Measurements from ENCODE around the gene PTPRR. TPM values are rescaled to one million over a fixed set of nuclear protein-coding genes. Genes with fewer than 3 reads are reported as not detected.

PTPRR gene
- polyA plus RNA-seq, 2 of the 4 experiments (the other 2 are of a cell fraction), result 0.13 to 0.15 TPM

DNA sequence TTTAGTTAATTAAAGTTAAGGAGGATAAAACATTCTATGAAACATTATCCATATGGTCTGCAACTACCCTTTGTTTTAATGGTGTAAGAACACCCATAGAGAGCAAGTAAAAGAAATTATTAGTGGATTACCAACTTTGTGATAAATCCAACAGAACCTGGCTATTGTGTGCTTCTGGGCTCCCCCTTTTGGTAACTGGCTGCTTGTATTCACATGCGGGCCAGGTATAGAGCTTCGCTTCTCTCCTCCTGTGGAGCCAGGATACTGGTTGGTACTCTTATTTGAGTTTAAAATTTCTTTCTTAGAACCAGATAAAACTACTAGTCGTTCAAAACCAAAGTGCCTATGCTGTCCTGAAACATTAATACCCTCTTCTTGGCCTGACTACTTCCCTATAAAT, 81.0 kb downstream of the PTPRR start:
- CTCF ChIA-PET, result interaction anchor here (0.8 kb wide), 1 partner anchor 11 kb away, joined by 3 read pairs; no protein-coding TSS in a partner anchor
- Histone ChIP-seq H3K9me3 (no peaks in the 10 kb centered on the region), H3K4me2 (no peak overlapping the region), H3K27ac (no peak overlapping the region), H3K4me1 (no peaks in the 10 kb centered on the region), H3K4me3 (no peak overlapping the region)
- ATAC-seq (no peak), FAIRE-seq (no peak), DNase-seq (ENCODE audit: low read depth in 1 of 2, low spot score in 1 of 2) (no peak)
- TF ChIP-seq SMC3 (IDR thresholded peaks at IDR 0.05) (no peak), KDM5A (IDR thresholded peaks at IDR 0.05) (no peak)
- TF ChIP-seq, protein P1, sequence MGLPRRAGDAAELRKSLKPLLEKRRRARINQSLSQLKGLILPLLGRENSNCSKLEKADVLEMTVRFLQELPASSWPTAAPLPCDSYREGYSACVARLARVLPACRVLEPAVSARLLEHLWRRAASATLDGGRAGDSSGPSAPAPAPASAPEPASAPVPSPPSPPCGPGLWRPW (IDR thresholded peaks at IDR 0.05), result no peak
- TF ChIP-seq, protein P2, sequence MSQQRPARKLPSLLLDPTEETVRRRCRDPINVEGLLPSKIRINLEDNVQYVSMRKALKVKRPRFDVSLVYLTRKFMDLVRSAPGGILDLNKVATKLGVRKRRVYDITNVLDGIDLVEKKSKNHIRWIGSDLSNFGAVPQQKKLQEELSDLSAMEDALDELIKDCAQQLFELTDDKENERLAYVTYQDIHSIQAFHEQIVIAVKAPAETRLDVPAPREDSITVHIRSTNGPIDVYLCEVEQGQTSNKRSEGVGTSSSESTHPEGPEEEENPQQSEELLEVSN (IDR thresholded peaks at IDR 0.05; ENCODE audit: borderline replicate concordance, low read depth), result no peak
- 33% methylated on average over 3 of the region's 3 CpGs for WGBS (ENCODE audit: missing lambda C conversion rate)
- POLR2A ChIA-PET, result no interaction called here

DNA sequence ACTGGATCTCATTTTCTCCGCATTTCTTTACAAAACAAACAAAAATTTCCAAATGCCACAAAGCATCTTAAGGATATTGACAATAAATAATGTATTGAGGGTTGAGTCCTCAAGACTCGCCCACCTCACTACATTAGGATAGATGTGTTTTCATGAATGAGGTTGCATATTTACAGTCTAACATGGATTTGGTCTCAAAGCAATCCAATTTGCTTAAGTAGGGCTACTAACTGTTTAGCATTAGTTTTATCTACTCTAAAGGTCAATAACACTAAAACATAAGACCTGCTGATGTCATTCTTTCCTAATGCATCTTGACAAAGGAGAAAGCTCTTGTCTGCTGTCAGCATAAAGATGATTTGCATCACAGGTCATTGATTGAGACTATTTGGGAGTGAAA, 82.4 kb downstream of the PTPRR start:
- ChIA-PET POLR2A (no interaction called here), CTCF (interaction anchor here (0.7 to 1.9 kb wide), 2 partner anchors 105 to 156 kb away, joined by 3 to 4 read pairs; no protein-coding TSS in a partner anchor)
- no peak for TF ChIP-seq TP53 (CRISPR knock-in tag; IDR thresholded peaks at IDR 0.05)
- TF ChIP-seq CBX2 (IDR thresholded peaks at IDR 0.05; ENCODE audit: borderline replicate concordance, low read depth), result no peak
- no peak for TF ChIP-seq RFX5 (IDR thresholded peaks at IDR 0.05)
- no peak for TF ChIP-seq JUNB (IDR thresholded peaks at IDR 0.05)
- TF ChIP-seq, protein P3, sequence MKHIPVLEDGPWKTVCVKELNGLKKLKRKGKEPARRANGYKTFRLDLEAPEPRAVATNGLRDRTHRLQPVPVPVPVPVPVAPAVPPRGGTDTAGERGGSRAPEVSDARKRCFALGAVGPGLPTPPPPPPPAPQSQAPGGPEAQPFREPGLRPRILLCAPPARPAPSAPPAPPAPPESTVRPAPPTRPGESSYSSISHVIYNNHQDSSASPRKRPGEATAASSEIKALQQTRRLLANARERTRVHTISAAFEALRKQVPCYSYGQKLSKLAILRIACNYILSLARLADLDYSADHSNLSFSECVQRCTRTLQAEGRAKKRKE (CRISPR knock-in tag; IDR thresholded peaks at IDR 0.05; ENCODE audit: low read depth), result no peak
- no peak for TF ChIP-seq NPAS2 (CRISPR knock-in tag; IDR thresholded peaks at IDR 0.05; ENCODE audit: borderline replicate concordance)
- TF ChIP-seq, protein P4, sequence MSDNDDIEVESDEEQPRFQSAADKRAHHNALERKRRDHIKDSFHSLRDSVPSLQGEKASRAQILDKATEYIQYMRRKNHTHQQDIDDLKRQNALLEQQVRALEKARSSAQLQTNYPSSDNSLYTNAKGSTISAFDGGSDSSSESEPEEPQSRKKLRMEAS (IDR thresholded peaks at IDR 0.05), result no peak
- no peak for TF ChIP-seq MAFK (IDR thresholded peaks at IDR 0.05; ENCODE audit: partially characterized antibody)
- TF ChIP-seq SMC3 (IDR thresholded peaks at IDR 0.05), result no peak
- no peak for TF ChIP-seq EHF (CRISPR knock-in tag; IDR thresholded peaks at IDR 0.05)
- no peak for TF ChIP-seq EHMT2 (IDR thresholded peaks at IDR 0.05; ENCODE audit: low read depth)
- no peak for TF ChIP-seq CHD4 (IDR thresholded peaks at IDR 0.05; ENCODE audit: borderline replicate concordance)
- TF ChIP-seq, protein P5, sequence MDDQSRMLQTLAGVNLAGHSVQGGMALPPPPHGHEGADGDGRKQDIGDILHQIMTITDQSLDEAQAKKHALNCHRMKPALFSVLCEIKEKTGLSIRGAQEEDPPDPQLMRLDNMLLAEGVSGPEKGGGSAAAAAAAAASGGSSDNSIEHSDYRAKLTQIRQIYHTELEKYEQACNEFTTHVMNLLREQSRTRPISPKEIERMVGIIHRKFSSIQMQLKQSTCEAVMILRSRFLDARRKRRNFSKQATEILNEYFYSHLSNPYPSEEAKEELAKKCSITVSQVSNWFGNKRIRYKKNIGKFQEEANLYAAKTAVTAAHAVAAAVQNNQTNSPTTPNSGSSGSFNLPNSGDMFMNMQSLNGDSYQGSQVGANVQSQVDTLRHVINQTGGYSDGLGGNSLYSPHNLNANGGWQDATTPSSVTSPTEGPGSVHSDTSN (IDR thresholded peaks at IDR 0.05), result no peak
- no peak for TF ChIP-seq MAZ (IDR thresholded peaks at IDR 0.05; ENCODE audit: borderline replicate concordance, low read depth, low read length)
- TF ChIP-seq ZSCAN20 (CRISPR knock-in tag; IDR thresholded peaks at IDR 0.05), result no peak
- TF ChIP-seq POLR2A (IDR thresholded peaks at IDR 0.05; ENCODE audit: low read length), result no peak
- no peak for TF ChIP-seq ESRRA (IDR thresholded peaks at IDR 0.05; ENCODE audit: borderline replicate concordance, low read length)
- no peak for TF ChIP-seq HOXA7 (CRISPR knock-in tag; IDR thresholded peaks at IDR 0.05)
- TF ChIP-seq ZC3H11A (IDR thresholded peaks at IDR 0.05), result no peak
- H3K4me1 ChIP-seq, result no peaks in the 10 kb centered on the region
- no peak overlapping the region for H3K4me2 ChIP-seq
- no peak for ATAC-seq
- DNase-seq (ENCODE audit: low read depth in 1 of 2, low spot score in 1 of 2), result no peak
- no peaks in the 10 kb centered on the region for H3K9me3 ChIP-seq
- no peak overlapping the region for H3K27ac ChIP-seq
- no peak overlapping the region for H3K4me3 ChIP-seq
- WGBS (ENCODE audit: missing lambda C conversion rate), result 5% methylated on average over 2 of the region's 2 CpGs
- FAIRE-seq, result no peak

DNA sequence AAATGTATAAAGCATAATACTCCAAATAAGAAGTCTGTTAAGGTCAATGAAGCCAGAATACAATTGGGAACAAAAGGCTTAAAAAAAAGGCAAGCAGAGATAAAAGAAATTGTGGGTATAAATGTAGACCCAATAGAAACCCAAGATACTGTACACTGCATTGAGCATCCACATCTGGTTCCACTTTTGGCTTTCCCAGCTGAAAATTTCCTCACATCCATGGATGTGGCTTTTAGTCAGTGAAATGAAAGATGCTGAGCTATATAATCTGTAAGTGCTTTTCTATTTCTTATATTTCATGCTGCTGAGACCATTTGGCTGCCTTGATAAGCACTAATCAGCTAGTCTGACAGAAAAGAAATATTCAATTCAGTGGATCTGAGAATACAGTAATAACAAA, 83.5 kb downstream of the PTPRR start:
- FAIRE-seq (no peak), ATAC-seq (no peak), DNase-seq (ENCODE audit: low read depth in 1 of 2, low spot score in 1 of 2) (no peak)
- Histone ChIP-seq H3K27ac (no peak overlapping the region), H3K4me2 (no peak overlapping the region), H3K4me1 (no peaks in the 10 kb centered on the region), H3K9me3 (no peaks in the 10 kb centered on the region), H3K4me3 (no peak overlapping the region)
- ChIA-PET POLR2A (no interaction called here), CTCF (interaction anchor here (1.9 kb wide), 1 partner anchor 104 kb away, joined by 4 read pairs; no protein-coding TSS in a partner anchor)
- no peak for TF ChIP-seq ZC3H11A (IDR thresholded peaks at IDR 0.05)
- no peak for TF ChIP-seq ZSCAN20 (CRISPR knock-in tag; IDR thresholded peaks at IDR 0.05)
- no peak for TF ChIP-seq CBX8 (IDR thresholded peaks at IDR 0.05)
- TF ChIP-seq HDAC2 (IDR thresholded peaks at IDR 0.05), result no peak
- TF ChIP-seq, protein P6, sequence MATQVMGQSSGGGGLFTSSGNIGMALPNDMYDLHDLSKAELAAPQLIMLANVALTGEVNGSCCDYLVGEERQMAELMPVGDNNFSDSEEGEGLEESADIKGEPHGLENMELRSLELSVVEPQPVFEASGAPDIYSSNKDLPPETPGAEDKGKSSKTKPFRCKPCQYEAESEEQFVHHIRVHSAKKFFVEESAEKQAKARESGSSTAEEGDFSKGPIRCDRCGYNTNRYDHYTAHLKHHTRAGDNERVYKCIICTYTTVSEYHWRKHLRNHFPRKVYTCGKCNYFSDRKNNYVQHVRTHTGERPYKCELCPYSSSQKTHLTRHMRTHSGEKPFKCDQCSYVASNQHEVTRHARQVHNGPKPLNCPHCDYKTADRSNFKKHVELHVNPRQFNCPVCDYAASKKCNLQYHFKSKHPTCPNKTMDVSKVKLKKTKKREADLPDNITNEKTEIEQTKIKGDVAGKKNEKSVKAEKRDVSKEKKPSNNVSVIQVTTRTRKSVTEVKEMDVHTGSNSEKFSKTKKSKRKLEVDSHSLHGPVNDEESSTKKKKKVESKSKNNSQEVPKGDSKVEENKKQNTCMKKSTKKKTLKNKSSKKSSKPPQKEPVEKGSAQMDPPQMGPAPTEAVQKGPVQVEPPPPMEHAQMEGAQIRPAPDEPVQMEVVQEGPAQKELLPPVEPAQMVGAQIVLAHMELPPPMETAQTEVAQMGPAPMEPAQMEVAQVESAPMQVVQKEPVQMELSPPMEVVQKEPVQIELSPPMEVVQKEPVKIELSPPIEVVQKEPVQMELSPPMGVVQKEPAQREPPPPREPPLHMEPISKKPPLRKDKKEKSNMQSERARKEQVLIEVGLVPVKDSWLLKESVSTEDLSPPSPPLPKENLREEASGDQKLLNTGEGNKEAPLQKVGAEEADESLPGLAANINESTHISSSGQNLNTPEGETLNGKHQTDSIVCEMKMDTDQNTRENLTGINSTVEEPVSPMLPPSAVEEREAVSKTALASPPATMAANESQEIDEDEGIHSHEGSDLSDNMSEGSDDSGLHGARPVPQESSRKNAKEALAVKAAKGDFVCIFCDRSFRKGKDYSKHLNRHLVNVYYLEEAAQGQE (IDR thresholded peaks at IDR 0.05), result no peak
- TF ChIP-seq EHF (CRISPR knock-in tag; IDR thresholded peaks at IDR 0.05), result no peak
- TF ChIP-seq, protein P7, sequence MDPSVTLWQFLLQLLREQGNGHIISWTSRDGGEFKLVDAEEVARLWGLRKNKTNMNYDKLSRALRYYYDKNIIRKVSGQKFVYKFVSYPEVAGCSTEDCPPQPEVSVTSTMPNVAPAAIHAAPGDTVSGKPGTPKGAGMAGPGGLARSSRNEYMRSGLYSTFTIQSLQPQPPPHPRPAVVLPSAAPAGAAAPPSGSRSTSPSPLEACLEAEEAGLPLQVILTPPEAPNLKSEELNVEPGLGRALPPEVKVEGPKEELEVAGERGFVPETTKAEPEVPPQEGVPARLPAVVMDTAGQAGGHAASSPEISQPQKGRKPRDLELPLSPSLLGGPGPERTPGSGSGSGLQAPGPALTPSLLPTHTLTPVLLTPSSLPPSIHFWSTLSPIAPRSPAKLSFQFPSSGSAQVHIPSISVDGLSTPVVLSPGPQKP (IDR thresholded peaks at IDR 0.05; ENCODE audit: low read depth, low read length), result no peak
- TF ChIP-seq, protein P8, sequence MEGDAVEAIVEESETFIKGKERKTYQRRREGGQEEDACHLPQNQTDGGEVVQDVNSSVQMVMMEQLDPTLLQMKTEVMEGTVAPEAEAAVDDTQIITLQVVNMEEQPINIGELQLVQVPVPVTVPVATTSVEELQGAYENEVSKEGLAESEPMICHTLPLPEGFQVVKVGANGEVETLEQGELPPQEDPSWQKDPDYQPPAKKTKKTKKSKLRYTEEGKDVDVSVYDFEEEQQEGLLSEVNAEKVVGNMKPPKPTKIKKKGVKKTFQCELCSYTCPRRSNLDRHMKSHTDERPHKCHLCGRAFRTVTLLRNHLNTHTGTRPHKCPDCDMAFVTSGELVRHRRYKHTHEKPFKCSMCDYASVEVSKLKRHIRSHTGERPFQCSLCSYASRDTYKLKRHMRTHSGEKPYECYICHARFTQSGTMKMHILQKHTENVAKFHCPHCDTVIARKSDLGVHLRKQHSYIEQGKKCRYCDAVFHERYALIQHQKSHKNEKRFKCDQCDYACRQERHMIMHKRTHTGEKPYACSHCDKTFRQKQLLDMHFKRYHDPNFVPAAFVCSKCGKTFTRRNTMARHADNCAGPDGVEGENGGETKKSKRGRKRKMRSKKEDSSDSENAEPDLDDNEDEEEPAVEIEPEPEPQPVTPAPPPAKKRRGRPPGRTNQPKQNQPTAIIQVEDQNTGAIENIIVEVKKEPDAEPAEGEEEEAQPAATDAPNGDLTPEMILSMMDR (IDR thresholded peaks at IDR 0.05), result no peak
